GM21390 (cell line): Measurements from ENCODE around the gene PCSK1N.
"Not testable (repeated sequence)": the region's sequence is repeated elsewhere in the genome, so short reads cannot be mapped to it uniquely, and the experiment has no call there.

Experiments used
- ATAC-seq: cut with Tn5 transposase; IDR thresholded peaks from one replicate; pipeline ENCODE4 v1.9.1; 2021; ENCODE audit not compliant: unreplicated experiment

The PCSK1N gene

GRCh38 chrX:48835524-48836329 is at the start of gene PCSK1N:
Gene PCSK1N (minus strand): TSS chrX:48835610. CDS start chrX:48835532, 78 bp downstream.
- no peak for ATAC-seq

- no peak for ATAC-seq
Observed at GRCh38 chrX:48883729-48884128, 48.3 kb upstream of the PCSK1N start.

- ATAC-seq = not testable (repeated sequence)
Observed at GRCh38 chrX:48876944-48877343, 41.5 kb upstream of the PCSK1N start.

- ATAC-seq = not testable (repeated sequence)
Observed at GRCh38 chrX:48872017-48872416, 36.6 kb upstream of the PCSK1N start.

- no peak for ATAC-seq
Observed at GRCh38 chrX:48864210-48864609, 28.8 kb upstream of the PCSK1N start.

- no peak for ATAC-seq
Observed at GRCh38 chrX:48854898-48855297, 19.5 kb upstream of the PCSK1N start.

- not testable (repeated sequence) for ATAC-seq
Observed at GRCh38 chrX:48854121-48854804, 18.9 kb upstream of the PCSK1N start.

- ATAC-seq = not testable (repeated sequence)
Observed at GRCh38 chrX:48853494-48853893, 18.1 kb upstream of the PCSK1N start.

GRCh38 chrX:48852857-48853256 is 17.4 kb upstream of the PCSK1N start:
- ATAC-seq = no peak

GRCh38 chrX:48848847-48849246 is 13.4 kb upstream of the PCSK1N start:
- no peak for ATAC-seq

- no peak for ATAC-seq
Observed at GRCh38 chrX:48839686-48840085, 4.3 kb upstream of the PCSK1N start.

- ATAC-seq = no peak
Observed at GRCh38 chrX:48834383-48834709, 1.1 kb downstream of the PCSK1N start.

- ATAC-seq = no peak
Observed at GRCh38 chrX:48833542-48834138, 1.8 kb downstream of the PCSK1N start.

GRCh38 chrX:48831909-48832291 is 3.5 kb downstream of the PCSK1N start:
- ATAC-seq = no peak

GRCh38 chrX:48831136-48831908 is 4.1 kb downstream of the PCSK1N start:
- ATAC-seq = no peak

GRCh38 chrX:48829016-48829735 is 6.2 kb downstream of the PCSK1N start:
- ATAC-seq = no peak

GRCh38 chrX:48827654-48827968 is 7.8 kb downstream of the PCSK1N start:
- no peak for ATAC-seq

- ATAC-seq = no peak
Observed at GRCh38 chrX:48826876-48827653, 8.3 kb downstream of the PCSK1N start.

- ATAC-seq = no peak
Observed at GRCh38 chrX:48826135-48826875, 9.1 kb downstream of the PCSK1N start, which contains the start of gene ERAS. Gene ERAS (plus strand): TSS chrX:48826513. CDS start chrX:48829124, 2,611 bp downstream.
